K562 (cell line): ENCODE results near the gene PPM1G. TPM values are rescaled to one million over a fixed set of nuclear protein-coding genes. Genes with fewer than 3 reads are reported as not detected.

ENCODE experiments used
- ATAC-seq: fragments of 200-7000 bp; cut with Tn5 transposase; 3 replicates; pipeline ENCODE4 v1.9.1; 2020; ENCODE audit warnings: moderate library complexity
- BruUV-seq: library from RNA; stranded (reverse); fragments of 400-500 nt; replicated peaks from 2 replicates; lab custom pipeline; 2021; lab: Mats Ljungman, UMichigan
- CTCF ChIA-PET: fragments of 300-600 bp; formaldehyde crosslinking; extraction: SDS; loops from one replicate; lab custom pipeline; 2021; ENCODE audit warnings: low intra/inter-chr PET ratio; lab: Yijun Ruan, JAX
- POLR2A ChIA-PET: fragments of 300-600, 350-650 bp; sonication (Branson Sonifier 250); formaldehyde crosslinking; extraction: SDS; loops from one replicate; lab custom pipeline; 2021; ENCODE audit warnings: antibody characterized with exemption, inconsistent platforms; lab: Yijun Ruan, JAX
- DNase-seq, 4 experiments: peaks; one replicate each; pipeline versions ENCODE4 v3.0.0 to v3.0.0-alpha.2; 2011 to 2018; ENCODE audit warnings: low spot score in 3 of 4, mixed read lengths in 3 of 4; ENCODE audit errors: extremely low read depth in 1 of 4
- FAIRE-seq: peaks from 2 replicates; lab custom pipeline; 2011; peaks lifted over from hg19 to GRCh38; lab: Jason Lieb, UNC
- H2AFZ ChIP-seq: 2 replicates; pipeline ENCODE4 v1.6.0; 2011; ENCODE audit warnings: low read depth, low read length, control low read depth, inconsistent platforms
- H3K27ac ChIP-seq: fragments of 200-600 bp; 3 replicates; pipeline ENCODE4 v1.8.0; 2011; ENCODE audit warnings: low read depth, mild to moderate bottlenecking, control low read depth, inconsistent platforms, low read length, moderate library complexity, mixed read lengths; ENCODE audit errors: extremely low read depth
- H3K27me3 ChIP-seq, 2 experiments: fragments of 300-600 bp in 1 of 2; 2 replicates in 1 of 2; 3 replicates in 1 of 2; pipeline versions ENCODE4 v1.6.0 to v1.8.0; 2011; ENCODE audit warnings: inconsistent platforms in 2 of 2, low read length in 2 of 2, mild to moderate bottlenecking in 1 of 2, mixed read lengths in 1 of 2, moderate library complexity in 1 of 2; ENCODE audit not compliant: control insufficient read depth in 2 of 2, insufficient read depth in 2 of 2
- H3K36me3 ChIP-seq: fragments of 300-600 bp; 3 replicates; pipeline ENCODE4 v1.8.0; 2011; ENCODE audit warnings: mild to moderate bottlenecking, low read length, inconsistent platforms; ENCODE audit not compliant: control insufficient read depth, insufficient read depth
- H3K4me1 ChIP-seq, 2 experiments: fragments of 200-600 bp in 1 of 2; replicated peaks in 1 of 2; 2 replicates in 1 of 2; 3 replicates in 1 of 2; pipeline versions ENCODE4 v1.5.1 to v1.8.0; 2011; ENCODE audit warnings: inconsistent platforms in 2 of 2, low read length in 2 of 2, mild to moderate bottlenecking in 1 of 2, mixed read lengths in 1 of 2, moderate library complexity in 1 of 2; ENCODE audit not compliant: control insufficient read depth in 2 of 2, insufficient read depth in 2 of 2
- H3K4me2 ChIP-seq: 2 replicates; pipeline ENCODE4 v1.6.1; 2011; ENCODE audit warnings: low read length, control low read depth, inconsistent platforms, mixed read lengths; ENCODE audit not compliant: insufficient read depth
- H3K4me3 ChIP-seq: fragments of 200-600 bp; sonication (generic), shearing (Covaris generic); 2 replicates; pipeline ENCODE4 v1.5.1; 2016; ENCODE audit warnings: control low read depth, inconsistent platforms
- H3K79me2 ChIP-seq: fragments of 200-600 bp; 3 replicates; pipeline ENCODE4 v1.8.0; 2011; ENCODE audit warnings: low read length, inconsistent platforms; ENCODE audit not compliant: control insufficient read depth, insufficient read depth
- H3K9ac ChIP-seq, 2 experiments: 2 replicates each; pipeline versions ENCODE4 v1.6.0 to v1.6.1; 2011; ENCODE audit warnings: low read depth in 2 of 2, low read length in 2 of 2, control low read depth in 1 of 2, inconsistent platforms in 1 of 2, mild to moderate bottlenecking in 1 of 2, mixed read lengths in 1 of 2; ENCODE audit not compliant: insufficient read depth in 1 of 2
- H3K9me1 ChIP-seq: one replicate; pipeline ENCODE4 v1.6.0; 2011; ENCODE audit warnings: inconsistent platforms, mild to moderate bottlenecking, low read length, moderate library complexity; ENCODE audit not compliant: control insufficient read depth, insufficient read depth
- H3K9me3 ChIP-seq: replicated peaks from 2 replicates; pipeline ENCODE4 v1.5.1; 2011; ENCODE audit warnings: low read depth, low read length, inconsistent platforms; ENCODE audit not compliant: control insufficient read depth, insufficient read depth
- H4K20me1 ChIP-seq: replicated peaks from 2 replicates; pipeline ENCODE4 v1.6.1; 2011; ENCODE audit warnings: low read length, inconsistent platforms, mixed read lengths; ENCODE audit not compliant: control insufficient read depth, insufficient read depth
- OTX1 ChIP-seq: fragments of 450-650 bp; formaldehyde crosslinking; IDR thresholded peaks from 2 replicates; pipeline ENCODE4 v1.4.0; 2022; ENCODE audit warnings: mild to moderate bottlenecking
- POLR2A ChIP-seq: fragments of 450-650 bp; conservative IDR thresholded peaks from 2 replicates; pipeline ENCODE4 v1.6.1; 2016
- RFX5 ChIP-seq: IDR thresholded peaks from 2 replicates; pipeline ENCODE4 v1.6.1; 2011; ENCODE audit warnings: low read depth, mild to moderate bottlenecking, improper control_type of control experiment, low read length
- RFX7 ChIP-seq: fragments of 250-450 bp; sonication (Bioruptor Pico); IDR thresholded peaks from 2 replicates; pipeline ENCODE4 v1.5.1; 2021; ENCODE audit warnings: mild to moderate bottlenecking
- SNIP1 ChIP-seq: fragments of 450-650 bp; IDR thresholded peaks from 2 replicates; pipeline ENCODE4 v1.7.1; 2017; ENCODE audit warnings: low read depth, mild to moderate bottlenecking
- SREBF2 ChIP-seq: sonication (generic); formaldehyde crosslinking; IDR thresholded peaks from 2 replicates; pipeline ENCODE4 v1.4.0; 2020; ENCODE audit warnings: mild to moderate bottlenecking, missing genetic modification reagents
- TAF1 ChIP-seq: IDR thresholded peaks from 2 replicates; pipeline ENCODE4 v1.6.1; 2011; ENCODE audit warnings: mild to moderate bottlenecking, low read length, moderate library complexity; ENCODE audit not compliant: insufficient read depth, control insufficient read depth, severe bottlenecking; ENCODE audit errors: extremely low read depth
- TARDBP ChIP-seq: fragments of 450-650 bp; IDR thresholded peaks from 2 replicates; pipeline ENCODE4 v1.6.1; 2016
- ZFP36 ChIP-seq: fragments of 150-350 bp; IDR thresholded peaks from 2 replicates; pipeline ENCODE4 v1.6.1; 2018; ENCODE audit warnings: low read length, low read depth; ENCODE audit not compliant: partially characterized antibody
- ZNF282 ChIP-seq: sonication (generic); formaldehyde crosslinking; IDR thresholded peaks from 2 replicates; pipeline ENCODE4 v1.8.1; 2023; ENCODE audit warnings: missing genetic modification reagents
- ZNF3 ChIP-seq: fragments of 250-450 bp; sonication (Bioruptor Pico); IDR thresholded peaks from 2 replicates; pipeline ENCODE4 v1.5.0; 2021; ENCODE audit warnings: mild to moderate bottlenecking, moderate library complexity
- WGBS: fragments of 100-300 bp; shearing (Covaris generic); methylation state at CpG from one replicate; pipeline ENCODE4 v1.1.6; 2016; ENCODE audit warnings: low coverage, mixed read lengths; ENCODE audit not compliant: insufficient coverage; ENCODE audit errors: missing lambda C conversion rate; 5-methylcytosine and 5-hydroxymethylcytosine counted together
- in situ Hi-C: fragments of 300-500 bp; cut with MboI; formaldehyde crosslinking; loops from 4 replicates; pipeline ENCODE4 v1.15.0; 2018; ENCODE audit warnings: inconsistent platforms, mixed read lengths
- intact Hi-C: fragments of 100-400 bp; cut with micrococcal nuclease; formaldehyde crosslinking; loops from 2 replicates; pipeline ENCODE4 v1.14.2; 2022
- polyA plus RNA-seq, 8 experiments: library from polyadenylated mRNA; depleted of rRNA in 4 of 8; stranded (reverse) in 5 of 8; unstranded in 3 of 8; fragments of >200 nt; fragmentation: Nextera tagmentation in 2 of 8; fragmentation: Illumina TruSeq in 1 of 8; extraction: Ambion mirVana in 2 of 8; extraction: Trizol in 1 of 8; gene quantifications; 2 replicates each; pipeline versions ENCODE4 v1.2.1 to v1.2.3, GENCODE V29; 2011 to 2014; ENCODE audit warnings: inconsistent platforms in 1 of 8, missing spikeins in 1 of 8
- total RNA-seq, 7 experiments: library from RNA; depleted of rRNA in 6 of 7; stranded (reverse); fragments of >200 nt in 6 of 7; fragmentation: Illumina TruSeq in 2 of 7; extraction: Trizol in 2 of 7; gene quantifications; 2 replicates each; pipeline versions ENCODE4 v1.2.1 to v1.2.3, GENCODE V29; 2011 to 2021; ENCODE audit warnings: low replicate concordance in 1 of 7
- TF ChIP-seq, protein P1 (sequence below): sonication (generic); IDR thresholded peaks from 2 replicates; pipeline ENCODE4 v1.6.1; 2016
- TF ChIP-seq, protein P2 (sequence below): sonication (generic); formaldehyde crosslinking; IDR thresholded peaks from 2 replicates; pipeline ENCODE4 v1.9.0; 2022; ENCODE audit warnings: mild to moderate bottlenecking, missing genetic modification reagents

Gene PPM1G
- total and polyA plus RNA-seq, 9 of the 15 experiments (the other 6 are each of a cell fraction or from before 2014, with no cell fraction given), result 61.7 to 230 (median 153) TPM

DNA sequence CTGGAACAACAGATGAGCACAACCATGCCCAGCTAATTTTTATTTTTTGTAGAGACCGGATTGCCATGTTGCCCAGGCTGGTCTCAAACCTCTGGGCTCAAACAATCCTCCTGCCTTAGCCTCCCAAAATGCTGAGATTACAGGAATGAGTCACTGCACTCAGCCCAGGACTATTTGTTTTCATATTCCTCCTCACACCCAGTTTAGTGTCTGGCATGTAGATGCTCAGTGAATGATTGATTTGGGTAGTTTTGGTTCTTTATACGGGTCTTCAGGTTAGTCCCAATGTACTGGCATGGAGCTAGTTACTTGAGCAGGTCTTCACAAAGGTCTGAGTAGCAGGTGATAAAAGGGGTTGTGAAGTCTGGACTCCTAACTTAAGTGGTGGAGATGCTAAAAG is 45.5 kb downstream of the PPM1G start (continued):
- no peak for TF ChIP-seq TARDBP
- TF ChIP-seq RFX5, result no peak
- TF ChIP-seq TAF1, result no peak
- no peak for TF ChIP-seq ZNF282 (CRISPR knock-in tag)
- TF ChIP-seq, all 486 proteins: peak for 0

DNA sequence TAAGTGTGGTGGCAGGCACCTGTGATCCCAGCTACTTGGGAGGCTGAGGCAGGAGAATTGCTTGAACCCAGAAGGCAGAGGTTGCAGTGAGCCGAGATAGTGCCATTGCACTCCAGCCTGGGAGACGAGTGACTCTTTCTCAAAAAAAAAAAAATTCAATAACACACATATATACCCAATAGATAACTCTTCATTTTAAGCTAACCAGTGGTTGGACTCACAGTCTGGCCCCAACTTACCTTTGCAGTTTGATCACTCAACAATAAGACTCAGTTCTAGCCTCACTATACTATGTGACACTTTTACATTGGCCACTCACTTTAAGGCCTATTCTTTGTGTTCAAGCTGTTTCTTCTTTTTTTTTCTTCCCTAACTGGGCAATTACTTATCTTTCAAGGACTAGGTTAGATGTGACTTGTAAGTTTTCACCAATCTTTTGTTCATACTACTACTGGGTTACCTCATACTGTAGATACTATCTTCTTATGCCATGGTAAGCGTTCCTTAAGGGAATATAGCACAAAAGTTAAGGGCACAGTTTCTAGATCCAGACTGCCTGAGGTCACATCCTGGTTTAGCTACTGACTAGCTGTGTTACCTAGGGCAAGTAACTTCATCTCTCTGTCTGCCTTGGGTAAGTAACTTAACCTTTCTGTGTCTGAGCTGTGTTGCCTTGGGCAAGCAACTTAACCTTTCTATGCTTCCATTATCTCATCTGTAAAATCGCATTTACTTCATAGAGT is 46.5 kb downstream of the PPM1G start:
- H3K36me3 ChIP-seq, result peaks cover 54% of the 10 kb centered on the region
- H3K4me1 ChIP-seq, result peaks cover 0 to 8% of the 10 kb centered on the region in 2 experiments; a peak in 3 of 5 replicates
- H3K9me1 ChIP-seq, result no peaks in the 10 kb centered on the region
- H3K9me3 ChIP-seq, result no peaks in the 10 kb centered on the region
- no peak overlapping the region for H3K9ac ChIP-seq
- H3K27ac ChIP-seq, result peak overlapping the region; percentile 50; the same call in 1 of the 3 replicates
- WGBS, result 69% methylated on average over 4 of the region's 4 CpGs
- ChIA-PET POLR2A (interaction anchor here (0.6 to 2.0 kb wide), 7 partner anchors 12 to 1136 kb away, joined by 3 to 9 read pairs (median 4); partner anchors contain the start of gene ZNF513), CTCF (no interaction called here)
- TF ChIP-seq ZFP36, result peak; percentile 12
- no peak for TF ChIP-seq SREBF2 (CRISPR knock-in tag)
- TF ChIP-seq, protein P1, sequence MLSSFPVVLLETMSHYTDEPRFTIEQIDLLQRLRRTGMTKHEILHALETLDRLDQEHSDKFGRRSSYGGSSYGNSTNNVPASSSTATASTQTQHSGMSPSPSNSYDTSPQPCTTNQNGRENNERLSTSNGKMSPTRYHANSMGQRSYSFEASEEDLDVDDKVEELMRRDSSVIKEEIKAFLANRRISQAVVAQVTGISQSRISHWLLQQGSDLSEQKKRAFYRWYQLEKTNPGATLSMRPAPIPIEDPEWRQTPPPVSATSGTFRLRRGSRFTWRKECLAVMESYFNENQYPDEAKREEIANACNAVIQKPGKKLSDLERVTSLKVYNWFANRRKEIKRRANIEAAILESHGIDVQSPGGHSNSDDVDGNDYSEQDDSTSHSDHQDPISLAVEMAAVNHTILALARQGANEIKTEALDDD, result peak; percentile 92; the same call in 1 of the 2 replicates
- 0 out of 2 replicates have a peak, but pooled peaks have one; percentile 52 for TF ChIP-seq RFX7 (CRISPR knock-in tag)
- TF ChIP-seq ZNF3, result no peak
- TF ChIP-seq, protein P2, sequence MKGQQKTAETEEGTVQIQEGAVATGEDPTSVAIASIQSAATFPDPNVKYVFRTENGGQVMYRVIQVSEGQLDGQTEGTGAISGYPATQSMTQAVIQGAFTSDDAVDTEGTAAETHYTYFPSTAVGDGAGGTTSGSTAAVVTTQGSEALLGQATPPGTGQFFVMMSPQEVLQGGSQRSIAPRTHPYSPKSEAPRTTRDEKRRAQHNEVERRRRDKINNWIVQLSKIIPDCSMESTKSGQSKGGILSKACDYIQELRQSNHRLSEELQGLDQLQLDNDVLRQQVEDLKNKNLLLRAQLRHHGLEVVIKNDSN (CRISPR knock-in tag), result no peak
- TF ChIP-seq SNIP1, result no peak
- peak; percentile 60; the same call in 1 of the 2 replicates for TF ChIP-seq POLR2A
- TF ChIP-seq OTX1 (CRISPR knock-in tag), result no peak
- intact Hi-C loops, result no loop called here
- in situ Hi-C loops, result no loop called here
- H3K27me3 ChIP-seq, result no peaks in the 10 kb centered on the region
- H3K79me2 ChIP-seq, result peaks cover 11% of the 10 kb centered on the region
- no TSS peak for BruUV-seq
- H3K4me3 ChIP-seq, result no peak overlapping the region
- no peak overlapping the region for H2AFZ ChIP-seq
- DNase-seq (no peak), ATAC-seq (peak; percentile 54), FAIRE-seq (no peak)
- H4K20me1 ChIP-seq, result no peaks in the 10 kb centered on the region
- no peak overlapping the region for H3K4me2 ChIP-seq
